ENCODE results near the gene MMD2.
A peak's percentile ranks its signal among the peaks of the same experiment; 100 is the strongest.
"Not testable (repeated sequence)": the region's sequence is repeated elsewhere in the genome, so short reads cannot be mapped to it uniquely, and the experiment has no call there.

MMD2 gene

DNA sequence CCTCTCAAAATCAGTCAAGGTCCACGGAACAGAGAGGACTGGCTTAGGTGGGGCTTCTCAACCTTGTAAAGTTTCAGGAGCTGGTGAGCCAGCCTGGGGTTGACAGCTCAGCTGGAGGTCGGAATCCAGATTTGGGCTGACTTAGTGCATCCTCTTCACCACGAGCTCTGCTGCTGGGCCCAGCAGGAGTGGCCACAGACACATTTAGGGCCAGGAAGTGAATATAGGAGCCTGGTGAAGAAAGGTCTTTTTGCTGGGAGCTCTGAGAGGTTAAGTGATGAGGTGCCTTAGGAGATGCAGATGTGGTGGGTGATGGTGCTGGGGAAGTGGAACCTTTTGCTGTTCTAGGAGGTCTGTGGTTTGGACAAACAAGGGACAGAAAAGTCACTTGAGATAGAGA is 39.3 kb upstream of the MMD2 start:
- DNase-seq (ENCODE audit: low read depth) = no peak
- TF ChIP-seq CTCF (IDR thresholded peaks at IDR 0.05; ENCODE audit: low read length, missing control alignments) = no peak
- H3K4me3 ChIP-seq (replicated peaks; ENCODE audit: low read depth, low read length) = no peak overlapping the region

DNA sequence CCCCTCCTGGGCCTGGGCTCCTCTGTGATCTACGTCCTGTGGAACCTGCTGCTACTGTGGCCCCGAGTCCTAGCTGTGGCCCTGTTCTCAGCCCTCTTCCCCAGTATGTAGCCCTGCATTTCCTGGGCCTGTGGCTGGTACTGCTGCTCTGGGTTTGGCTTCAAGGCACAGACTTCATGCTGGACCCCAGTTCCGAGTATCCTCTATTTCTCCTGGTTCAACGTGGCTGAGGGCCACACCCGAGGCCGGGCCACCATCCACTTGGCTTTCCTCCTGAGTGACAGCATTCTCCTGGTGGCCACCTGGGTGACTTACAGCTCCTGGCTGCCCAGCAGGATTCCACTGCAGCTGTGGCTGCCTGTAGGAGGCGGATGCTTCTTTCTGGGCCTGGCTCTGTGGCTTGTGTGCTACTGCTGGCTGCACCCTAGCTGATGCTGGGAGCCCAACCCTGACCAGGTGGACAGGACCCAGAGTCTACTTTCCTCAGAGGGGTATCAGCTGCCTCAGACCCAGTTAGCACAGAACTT is 37.8 kb upstream of the MMD2 start:
- H3K4me3 ChIP-seq (replicated peaks; ENCODE audit: low read depth, low read length) = no peak overlapping the region
- no peak for TF ChIP-seq CTCF (IDR thresholded peaks at IDR 0.05; ENCODE audit: low read length, missing control alignments)
- DNase-seq (ENCODE audit: low read depth) = no peak

- DNase-seq (ENCODE audit: low read depth) = no peak
- H3K4me3 ChIP-seq (replicated peaks; ENCODE audit: low read depth, low read length) = no peak overlapping the region
- TF ChIP-seq CTCF (IDR thresholded peaks at IDR 0.05; ENCODE audit: low read length, missing control alignments) = no peak
Measured at GRCh38 chr7:4995429-4995969, 36.5 kb upstream of the MMD2 start.

GRCh38 chr7:4993471-4993870 is 34.5 kb upstream of the MMD2 start:
- no peak overlapping the region for H3K4me3 ChIP-seq (replicated peaks; ENCODE audit: low read depth, low read length)
- no peak for DNase-seq (ENCODE audit: low read depth)
- no peak for TF ChIP-seq CTCF (IDR thresholded peaks at IDR 0.05; ENCODE audit: low read length, missing control alignments)

DNA sequence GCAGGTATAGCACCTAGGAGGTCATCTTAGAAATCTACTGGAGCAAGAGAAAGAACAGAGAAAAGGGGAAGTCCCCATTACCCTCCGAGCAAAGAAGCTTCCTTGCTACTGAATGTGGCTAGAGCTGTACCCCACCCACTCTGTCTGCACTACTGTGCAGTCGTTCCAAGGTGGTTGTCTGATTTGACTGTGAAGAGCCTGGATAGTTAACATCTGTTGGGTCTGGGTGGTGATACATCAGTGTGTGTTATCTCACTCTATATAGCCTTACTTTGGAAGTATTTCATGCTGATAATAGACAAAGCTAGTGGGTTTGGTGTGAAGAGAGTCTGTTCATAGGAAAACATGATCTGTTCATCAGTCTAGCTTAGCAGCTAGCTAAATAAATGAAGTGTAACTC is 23.8 kb upstream of the MMD2 start:
- DNase-seq (ENCODE audit: low read depth); H3K4me3 ChIP-seq (replicated peaks; ENCODE audit: low read depth, low read length): not testable (repeated sequence)

DNA sequence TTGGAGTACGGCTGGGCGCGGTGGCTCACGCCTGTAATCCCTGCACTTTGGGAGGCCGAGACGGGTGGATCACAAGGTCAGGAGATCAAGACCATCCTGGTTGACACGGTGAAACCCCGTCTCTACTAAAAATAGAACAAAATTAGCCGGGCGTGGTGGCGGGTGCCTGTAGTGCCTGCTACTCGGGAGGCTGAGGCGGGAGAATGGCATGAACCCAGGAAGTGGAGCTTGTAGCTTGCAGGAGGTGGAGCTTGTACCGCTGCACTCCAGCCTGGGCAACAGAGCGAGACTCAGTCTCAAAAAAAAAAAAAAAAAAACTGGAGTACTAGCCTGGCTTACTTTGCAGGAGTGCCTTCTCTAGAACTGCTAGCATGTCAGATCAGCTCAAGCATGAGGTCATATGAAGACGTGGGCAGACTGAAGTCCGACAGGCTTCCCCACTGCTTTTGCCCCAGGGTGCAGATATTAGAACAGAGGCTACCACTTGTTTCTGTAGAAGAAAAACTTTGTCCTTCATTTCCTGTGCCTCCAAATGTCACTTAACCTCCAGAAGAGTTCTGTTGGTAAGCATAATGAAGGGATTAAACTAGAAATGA is 22.4 kb upstream of the MMD2 start:
- DNase-seq (ENCODE audit: low read depth); H3K4me3 ChIP-seq (replicated peaks; ENCODE audit: low read depth, low read length): not testable (repeated sequence)

GRCh38 chr7:4975626-4976025 is 16.6 kb upstream of the MMD2 start:
- DNase-seq (ENCODE audit: low read depth); H3K4me3 ChIP-seq (replicated peaks; ENCODE audit: low read depth, low read length): not testable (repeated sequence)

- peak; percentile 91 for DNase-seq (ENCODE audit: low read depth)
- peak overlapping the region; percentile 73 for H3K4me3 ChIP-seq (replicated peaks; ENCODE audit: low read depth, low read length)
- TF ChIP-seq CTCF (IDR thresholded peaks at IDR 0.05; ENCODE audit: low read length, missing control alignments) = peak; percentile 67
Measured at GRCh38 chr7:4973728-4974198, 14.8 kb upstream of the MMD2 start.

- DNase-seq (ENCODE audit: low read depth) = not testable (repeated sequence)
Measured at GRCh38 chr7:4972446-4972845, 13.5 kb upstream of the MMD2 start.

More at GRCh38 chr7:4972446-4972845, 13.5 kb upstream of the MMD2 start:
- not testable (repeated sequence) for H3K4me3 ChIP-seq (replicated peaks; ENCODE audit: low read depth, low read length)
